Activated CD4-positive, alpha-beta memory T cell treated with anti-CD3 and anti-CD28 coated beads, Interleukin-2, amount 10 ng/mL, durations not matched to agents 7 days and 5 days (primary cell): ENCODE results near the gene NUP205. TPM values are rescaled to one million over a fixed set of nuclear protein-coding genes. Genes with fewer than 3 reads are reported as not detected.

Experiments
- CTCF ChIA-PET: fragments of 350-600 bp; sonication (Branson Sonifier 250); formaldehyde crosslinking; loops from one replicate; lab custom pipeline; 2021; ENCODE audit warnings: antibody characterized with exemption, inconsistent platforms; lab: Charles Lee
- POLR2A ChIA-PET: fragments of 350-600 bp; sonication (Branson Sonifier 250); formaldehyde crosslinking; loops from one replicate; lab custom pipeline; 2021; ENCODE audit warnings: antibody characterized with exemption; lab: Charles Lee
- DNase-seq: peaks from one replicate; pipeline ENCODE4 v3.0.0-alpha.2; 2020
- H3K27ac Mint-ChIP-seq: one replicate; pipeline ENCODE4 v1.8.0; 2021; ENCODE audit warnings: mild to moderate bottlenecking, mixed read lengths
- H3K27me3 Mint-ChIP-seq: one replicate; pipeline ENCODE4 v1.8.0; 2021; ENCODE audit warnings: mixed read lengths
- H3K36me3 Mint-ChIP-seq: one replicate; pipeline ENCODE4 v1.8.0; 2021; ENCODE audit warnings: low read depth, mixed read lengths
- H3K4me1 Mint-ChIP-seq: one replicate; pipeline ENCODE4 v1.8.0; 2021; ENCODE audit warnings: mixed read lengths
- H3K4me3 Mint-ChIP-seq: one replicate; pipeline ENCODE4 v1.8.0; 2021; ENCODE audit warnings: mild to moderate bottlenecking, mixed read lengths
- H3K9me3 Mint-ChIP-seq: one replicate; pipeline ENCODE4 v1.8.0; 2021; ENCODE audit warnings: mixed read lengths
- total RNA-seq, 2 experiments: library from RNA; stranded (reverse); gene quantifications; one replicate each; pipeline ENCODE4 v1.2.3, GENCODE V29; 2021

NUP205 gene, protein sequence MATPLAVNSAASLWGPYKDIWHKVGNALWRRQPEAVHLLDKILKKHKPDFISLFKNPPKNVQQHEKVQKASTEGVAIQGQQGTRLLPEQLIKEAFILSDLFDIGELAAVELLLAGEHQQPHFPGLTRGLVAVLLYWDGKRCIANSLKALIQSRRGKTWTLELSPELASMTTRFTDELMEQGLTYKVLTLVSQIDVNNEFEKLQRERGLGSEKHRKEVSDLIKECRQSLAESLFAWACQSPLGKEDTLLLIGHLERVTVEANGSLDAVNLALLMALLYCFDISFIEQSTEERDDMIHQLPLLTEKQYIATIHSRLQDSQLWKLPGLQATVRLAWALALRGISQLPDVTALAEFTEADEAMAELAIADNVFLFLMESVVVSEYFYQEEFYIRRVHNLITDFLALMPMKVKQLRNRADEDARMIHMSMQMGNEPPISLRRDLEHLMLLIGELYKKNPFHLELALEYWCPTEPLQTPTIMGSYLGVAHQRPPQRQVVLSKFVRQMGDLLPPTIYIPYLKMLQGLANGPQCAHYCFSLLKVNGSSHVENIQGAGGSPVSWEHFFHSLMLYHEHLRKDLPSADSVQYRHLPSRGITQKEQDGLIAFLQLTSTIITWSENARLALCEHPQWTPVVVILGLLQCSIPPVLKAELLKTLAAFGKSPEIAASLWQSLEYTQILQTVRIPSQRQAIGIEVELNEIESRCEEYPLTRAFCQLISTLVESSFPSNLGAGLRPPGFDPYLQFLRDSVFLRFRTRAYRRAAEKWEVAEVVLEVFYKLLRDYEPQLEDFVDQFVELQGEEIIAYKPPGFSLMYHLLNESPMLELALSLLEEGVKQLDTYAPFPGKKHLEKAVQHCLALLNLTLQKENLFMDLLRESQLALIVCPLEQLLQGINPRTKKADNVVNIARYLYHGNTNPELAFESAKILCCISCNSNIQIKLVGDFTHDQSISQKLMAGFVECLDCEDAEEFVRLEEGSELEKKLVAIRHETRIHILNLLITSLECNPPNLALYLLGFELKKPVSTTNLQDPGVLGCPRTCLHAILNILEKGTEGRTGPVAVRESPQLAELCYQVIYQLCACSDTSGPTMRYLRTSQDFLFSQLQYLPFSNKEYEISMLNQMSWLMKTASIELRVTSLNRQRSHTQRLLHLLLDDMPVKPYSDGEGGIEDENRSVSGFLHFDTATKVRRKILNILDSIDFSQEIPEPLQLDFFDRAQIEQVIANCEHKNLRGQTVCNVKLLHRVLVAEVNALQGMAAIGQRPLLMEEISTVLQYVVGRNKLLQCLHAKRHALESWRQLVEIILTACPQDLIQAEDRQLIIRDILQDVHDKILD (N-terminal part only)
- 10 to 100 TPM; 91.2 to 92.3 TPM for total RNA-seq

DNA sequence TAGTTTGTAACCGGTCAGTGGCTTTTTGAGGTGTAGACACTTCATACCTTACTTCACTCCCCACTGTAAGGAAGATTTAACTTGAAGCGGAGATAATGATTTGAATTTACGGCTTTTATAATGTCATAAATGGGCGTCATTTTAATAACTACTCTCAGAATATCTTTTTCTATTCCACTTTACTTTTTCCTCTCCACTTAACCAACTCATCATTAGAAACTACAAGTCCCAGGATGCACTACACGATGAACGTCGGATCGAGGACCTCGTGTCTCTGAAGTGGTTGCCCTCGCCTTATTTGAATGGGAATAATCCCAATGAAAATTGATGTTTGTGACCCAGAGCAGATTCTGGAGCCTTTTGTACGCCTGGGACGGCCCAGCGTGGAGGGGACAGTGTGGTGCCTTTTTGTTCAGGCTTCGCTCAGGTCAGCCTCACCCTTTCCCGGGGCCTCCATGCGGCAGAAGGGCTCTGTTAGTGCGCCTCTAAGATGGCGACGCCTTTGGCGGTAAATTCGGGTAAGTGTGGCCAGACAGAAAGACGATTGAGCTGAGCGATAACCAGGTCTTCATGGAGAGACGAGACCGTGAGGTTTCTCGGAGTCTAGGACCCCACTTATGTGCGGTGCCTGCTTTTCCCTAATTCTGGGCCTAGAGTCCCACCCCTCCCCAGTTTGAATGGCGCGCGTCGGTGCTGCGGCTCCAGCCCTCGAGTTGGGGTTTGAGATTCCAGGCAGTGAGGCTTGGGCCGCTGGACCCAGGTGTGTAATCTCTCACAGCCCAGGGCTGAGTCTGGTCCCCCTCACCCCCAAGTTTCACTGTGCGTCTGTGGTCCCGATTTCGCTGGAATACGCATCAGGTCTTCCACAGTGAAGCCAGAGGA, at the start of gene NUP205:
NUP205 (plus strand) TSS at position 463 of the 882 bp plus-strand sequence; CDS start at position 491, 28 bp downstream.
- peaks cover 7% of the 10 kb centered on the region for H3K27me3 Mint-ChIP-seq
- POLR2A ChIA-PET, result interaction anchor here (1.1 to 2.1 kb wide), 6 partner anchors 12 to 387 kb away, joined by 3 to 8 read pairs (median 4); partner anchors contain the start of genes CNOT4, CYREN and STMP1
- peaks cover 24% of the 10 kb centered on the region for H3K4me1 Mint-ChIP-seq
- CTCF ChIA-PET, result interaction anchor here (0.6 to 2.0 kb wide), 4 partner anchors 12 to 106 kb away, joined by 3 to 6 read pairs (median 4); no protein-coding TSS in a partner anchor
- H3K4me3 Mint-ChIP-seq, result peak within 1 kb of the TSS; percentile 8
- H3K27ac Mint-ChIP-seq, result no peak within 1 kb of the TSS
- H3K36me3 Mint-ChIP-seq, result peaks cover 13% of the 10 kb centered on the region
- no peaks in the 10 kb centered on the region for H3K9me3 Mint-ChIP-seq
- peak; percentile 79 for DNase-seq

DNA sequence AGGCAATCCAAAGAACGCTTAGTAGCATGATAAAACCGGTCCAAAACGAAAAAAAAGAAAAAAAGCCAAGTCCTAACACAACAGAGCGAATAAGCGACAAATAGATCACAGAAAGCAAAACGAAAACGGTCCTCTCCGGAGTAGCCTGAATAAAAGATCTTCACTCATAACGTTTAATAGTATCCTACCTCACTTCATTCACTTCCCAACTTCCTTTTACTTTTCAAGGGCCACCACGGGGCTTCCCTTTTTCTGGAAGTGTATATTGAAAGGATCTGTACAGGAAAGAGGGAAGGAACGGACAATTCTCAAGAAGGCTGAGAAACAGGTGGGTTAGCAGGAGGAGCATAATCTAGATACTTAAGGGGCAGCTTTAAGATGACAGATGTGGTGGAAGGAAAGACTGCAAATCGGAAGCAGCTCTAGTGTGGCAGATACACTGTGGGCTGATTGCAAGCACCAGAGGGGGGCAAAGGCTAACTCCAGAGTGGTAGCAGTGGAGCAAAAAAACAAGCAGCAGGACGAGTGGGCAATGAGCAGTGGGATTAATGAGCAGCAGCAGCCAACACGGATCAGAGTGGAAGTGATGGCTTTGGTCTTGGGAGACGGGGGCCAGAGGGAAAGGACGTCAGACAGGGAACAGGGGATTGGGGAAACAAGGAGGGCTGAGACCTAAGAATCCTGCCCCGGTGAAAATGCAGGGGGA, 48.7 kb upstream of the NUP205 start:
- ChIA-PET CTCF (interaction anchor here (0.8 kb wide), 1 partner anchor 162 kb away, joined by 3 read pairs; no protein-coding TSS in a partner anchor), POLR2A (interaction anchor here (0.7 to 1.8 kb wide), 3 partner anchors 49 to 863 kb away, joined by 3 to 8 read pairs (median 6); partner anchors contain the start of genes BPGM, NUP205 and STMP1)
- H3K4me3 Mint-ChIP-seq, result no peak overlapping the region
- peaks cover 2% of the 10 kb centered on the region for H3K36me3 Mint-ChIP-seq
- no peak overlapping the region for H3K27ac Mint-ChIP-seq
- DNase-seq, result peak; percentile 44
- no peaks in the 10 kb centered on the region for H3K27me3 Mint-ChIP-seq
- peaks cover 15% of the 10 kb centered on the region for H3K4me1 Mint-ChIP-seq
- H3K9me3 Mint-ChIP-seq, result no peaks in the 10 kb centered on the region

DNA sequence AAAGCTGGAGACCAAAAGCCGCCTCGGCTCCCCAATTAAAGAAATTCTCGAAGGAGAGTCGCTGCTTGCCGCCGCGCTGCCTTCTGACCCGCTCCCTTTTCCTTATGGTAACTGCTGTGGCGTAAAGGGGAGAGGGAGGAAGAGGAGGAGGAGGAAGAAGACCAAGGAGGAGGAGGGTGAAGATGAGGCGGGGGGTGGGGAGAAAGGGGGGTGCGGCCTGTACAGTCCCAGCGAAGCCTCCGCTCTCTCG, 48.2 kb upstream of the NUP205 start:
- Mint-ChIP-seq H3K4me3 (no peak overlapping the region), H3K9me3 (no peaks in the 10 kb centered on the region), H3K27me3 (no peaks in the 10 kb centered on the region), H3K4me1 (peaks cover 15% of the 10 kb centered on the region), H3K36me3 (peaks cover 2% of the 10 kb centered on the region), H3K27ac (no peak overlapping the region)
- ChIA-PET CTCF (interaction anchor here (0.8 kb wide), 1 partner anchor 161 kb away, joined by 3 read pairs; no protein-coding TSS in a partner anchor), POLR2A (interaction anchor here (0.7 to 1.8 kb wide), 3 partner anchors 48 to 863 kb away, joined by 3 to 8 read pairs (median 6); partner anchors contain the start of genes BPGM, NUP205 and STMP1)
- DNase-seq, result no peak

DNA sequence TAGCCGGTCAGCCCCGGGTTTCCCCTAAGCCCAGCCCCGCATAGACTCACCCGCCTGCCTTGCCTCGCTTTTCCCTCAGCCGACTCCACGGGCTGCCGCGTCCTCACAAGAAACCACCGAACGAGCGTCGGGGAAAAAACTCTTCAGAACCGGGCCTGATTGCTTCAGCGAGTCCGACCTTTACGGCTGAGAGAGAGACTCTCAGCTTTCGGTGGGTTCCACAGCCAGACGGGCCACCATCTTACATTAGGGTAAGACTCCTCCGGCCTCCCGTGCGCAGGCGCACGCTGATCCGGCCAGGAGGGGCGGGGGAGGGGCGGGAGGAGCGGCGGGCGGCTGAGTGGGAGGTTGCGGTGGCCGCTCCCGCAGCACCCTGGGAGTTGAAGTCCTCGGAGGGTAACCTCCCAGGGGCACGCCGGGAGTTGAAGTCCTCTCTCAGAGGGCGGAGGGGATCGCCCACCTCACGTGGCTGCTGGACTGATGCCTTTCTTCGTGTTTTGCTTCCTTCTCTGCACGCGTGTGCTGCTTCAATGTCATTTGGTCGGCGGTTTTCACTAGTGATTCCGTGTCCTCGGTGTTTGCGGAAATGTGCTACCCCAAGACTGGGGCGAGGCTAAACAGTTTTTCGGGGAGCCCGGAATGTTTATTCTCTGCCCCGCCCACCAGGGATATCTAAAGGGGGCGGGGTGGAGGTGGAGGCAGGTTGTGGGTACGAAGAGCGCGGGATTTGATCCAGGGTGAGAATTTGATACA, 47.7 kb upstream of the NUP205 start, which contains the start of gene CNOT4:
CNOT4 (minus strand) TSS at position 264 of the 753 bp plus-strand sequence. CDS start 71,771 bp downstream, outside the sequence.
- Mint-ChIP-seq H3K27ac (no peak within 1 kb of the TSS), H3K9me3 (no peaks in the 10 kb centered on the region), H3K4me1 (peaks cover 15% of the 10 kb centered on the region), H3K4me3 (no peak within 1 kb of the TSS), H3K27me3 (no peaks in the 10 kb centered on the region), H3K36me3 (peaks cover 2% of the 10 kb centered on the region)
- DNase-seq, result peak; percentile 98
- CTCF ChIA-PET, result interaction anchor here (1.0 to 1.3 kb wide), 3 partner anchors 95 to 229 kb away, joined by 4 to 7 read pairs (median 5); no protein-coding TSS in a partner anchor
- POLR2A ChIA-PET, result interaction anchor here (1.4 to 1.8 kb wide), 3 partner anchors 48 to 153 kb away, joined by 5 to 8 read pairs (median 6); partner anchors contain the start of genes NUP205 and STMP1

DNA sequence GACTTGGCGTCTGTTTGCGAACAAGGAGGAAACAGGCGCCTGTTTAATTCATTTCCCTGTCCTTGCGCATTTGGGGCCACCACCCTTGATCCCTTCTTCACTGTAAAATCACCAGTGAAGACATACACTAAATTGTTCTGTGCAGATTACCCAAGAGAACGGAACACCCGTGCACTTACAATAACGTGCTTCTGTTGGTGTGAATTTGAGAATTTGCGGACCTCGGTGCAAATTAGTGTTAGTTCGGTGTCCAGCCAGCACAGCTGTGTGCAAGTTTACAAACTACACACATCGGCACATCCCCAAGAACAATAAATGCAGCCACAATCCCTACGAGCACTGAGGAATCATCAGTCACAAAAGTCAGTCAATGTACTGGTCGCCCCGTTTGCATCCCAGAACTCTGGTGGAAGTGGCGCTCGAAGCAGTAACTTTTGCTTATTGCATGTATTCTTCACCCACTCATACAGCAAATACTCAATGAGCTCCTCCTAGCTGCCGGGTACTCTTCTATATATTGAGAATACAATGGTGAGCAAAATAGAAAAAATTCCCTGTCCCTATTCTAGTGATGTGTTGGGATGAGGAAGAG, 47.0 kb upstream of the NUP205 start:
- DNase-seq, result no peak
- ChIA-PET POLR2A (interaction anchor here (1.4 kb wide), 1 partner anchor 47 kb away, joined by 5 read pairs; the partner anchor contains the start of gene NUP205), CTCF (interaction anchor here (0.9 to 1.3 kb wide), 4 partner anchors 60 to 230 kb away, joined by 4 to 7 read pairs (median 4); no protein-coding TSS in a partner anchor)

DNA sequence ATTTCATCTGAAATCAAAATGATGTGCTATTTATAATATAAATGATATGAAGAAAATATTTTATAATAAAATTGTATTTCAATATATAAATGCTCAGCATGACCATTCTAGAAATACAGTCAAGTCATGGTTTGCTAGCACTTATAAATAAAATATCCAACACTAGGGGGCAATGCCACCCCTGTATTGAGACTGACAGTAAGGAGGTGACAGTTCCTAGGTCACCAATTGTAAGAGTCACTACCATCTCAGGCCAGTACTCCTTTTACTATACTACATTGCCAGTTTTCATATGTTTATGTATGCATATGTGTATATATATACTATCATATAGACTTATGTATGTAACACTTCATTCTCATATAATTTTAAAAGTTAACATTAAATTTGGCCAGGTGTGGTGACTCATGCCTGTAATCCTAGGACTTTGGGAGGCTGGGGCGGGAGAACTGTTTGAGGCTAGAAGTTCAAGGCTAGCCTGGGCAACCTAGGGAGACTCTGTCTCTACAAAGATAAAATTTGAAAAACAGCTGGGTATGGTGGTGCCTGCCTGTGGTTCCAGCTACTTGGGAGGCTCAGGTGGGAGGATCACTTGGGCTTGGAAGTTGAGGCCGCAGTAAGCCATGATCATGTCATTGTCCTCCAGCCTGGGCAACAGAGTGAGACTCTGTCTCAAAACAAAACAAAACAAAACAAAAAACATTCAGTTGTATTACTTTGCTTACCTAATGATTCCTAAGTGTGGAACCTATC, 45.4 kb upstream of the NUP205 start:
- no peaks in the 10 kb centered on the region for H3K27me3 Mint-ChIP-seq
- no peak overlapping the region for H3K27ac Mint-ChIP-seq
- no peaks in the 10 kb centered on the region for H3K9me3 Mint-ChIP-seq
- peaks cover 9% of the 10 kb centered on the region for H3K4me1 Mint-ChIP-seq
- no peak overlapping the region for H3K4me3 Mint-ChIP-seq
- DNase-seq, result peak; percentile 22
- ChIA-PET CTCF (no interaction called here), POLR2A (no interaction called here)
- peaks cover 2% of the 10 kb centered on the region for H3K36me3 Mint-ChIP-seq

More for the DNA sequence above, 47.0 kb upstream of the NUP205 start:
- no peaks in the 10 kb centered on the region for H3K27me3 Mint-ChIP-seq
- H3K9me3 Mint-ChIP-seq, result no peaks in the 10 kb centered on the region
- H3K36me3 Mint-ChIP-seq, result peaks cover 2% of the 10 kb centered on the region
- no peak overlapping the region for H3K27ac Mint-ChIP-seq
- peaks cover 15% of the 10 kb centered on the region for H3K4me1 Mint-ChIP-seq
- no peak overlapping the region for H3K4me3 Mint-ChIP-seq

DNA sequence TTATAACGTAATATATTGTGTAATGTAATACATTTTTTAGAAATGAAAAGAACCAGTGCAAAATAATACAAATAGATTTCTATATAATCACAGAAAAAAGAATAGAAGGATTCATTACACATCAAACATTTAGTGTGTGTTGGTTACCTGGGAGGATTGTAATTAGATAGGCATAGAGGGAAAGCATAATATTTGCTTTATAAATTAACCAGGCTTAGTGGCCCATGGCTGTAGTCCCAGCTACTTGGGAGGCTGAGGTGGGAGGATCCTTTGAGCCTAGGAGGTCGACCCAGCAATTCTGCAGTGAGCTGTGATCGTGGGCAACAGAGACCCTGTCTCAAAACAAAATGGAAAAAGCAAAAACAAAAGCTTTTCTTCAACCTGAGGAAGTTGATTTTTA, 42.9 kb upstream of the NUP205 start:
- no peak overlapping the region for H3K4me3 Mint-ChIP-seq
- no peak for DNase-seq
- no peaks in the 10 kb centered on the region for H3K9me3 Mint-ChIP-seq
- CTCF ChIA-PET, result interaction anchor here (0.7 kb wide), 1 partner anchor 84 kb away, joined by 3 read pairs; no protein-coding TSS in a partner anchor
- no peaks in the 10 kb centered on the region for H3K36me3 Mint-ChIP-seq
- no peaks in the 10 kb centered on the region for H3K27me3 Mint-ChIP-seq
- POLR2A ChIA-PET, result no interaction called here
- H3K27ac Mint-ChIP-seq, result no peak overlapping the region
- H3K4me1 Mint-ChIP-seq, result no peaks in the 10 kb centered on the region

DNA sequence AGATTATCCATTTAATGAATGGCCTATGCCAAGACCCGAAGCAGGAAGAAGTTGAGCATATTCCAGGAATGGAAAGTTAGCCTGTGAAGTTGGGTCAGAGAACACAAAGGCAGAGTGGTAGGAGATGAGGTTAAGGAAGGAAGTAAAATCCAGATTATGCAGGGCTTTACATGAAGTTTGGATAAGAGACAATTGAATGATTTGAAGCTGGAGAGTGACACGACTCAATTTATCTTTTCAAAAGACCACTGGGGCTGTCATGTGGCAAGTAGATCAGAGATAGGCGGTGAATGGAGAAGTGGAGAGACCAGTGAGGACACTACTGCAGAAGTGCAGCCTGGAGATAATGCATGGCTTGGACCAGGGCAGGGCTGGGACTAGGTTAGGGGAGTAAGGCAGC, 40.7 kb upstream of the NUP205 start:
- H3K27me3 Mint-ChIP-seq, result no peaks in the 10 kb centered on the region
- no peak overlapping the region for H3K27ac Mint-ChIP-seq
- ChIA-PET POLR2A (no interaction called here), CTCF (no interaction called here)
- H3K4me1 Mint-ChIP-seq, result no peaks in the 10 kb centered on the region
- no peaks in the 10 kb centered on the region for H3K9me3 Mint-ChIP-seq
- no peak for DNase-seq
- H3K4me3 Mint-ChIP-seq, result no peak overlapping the region
- H3K36me3 Mint-ChIP-seq, result no peaks in the 10 kb centered on the region

DNA sequence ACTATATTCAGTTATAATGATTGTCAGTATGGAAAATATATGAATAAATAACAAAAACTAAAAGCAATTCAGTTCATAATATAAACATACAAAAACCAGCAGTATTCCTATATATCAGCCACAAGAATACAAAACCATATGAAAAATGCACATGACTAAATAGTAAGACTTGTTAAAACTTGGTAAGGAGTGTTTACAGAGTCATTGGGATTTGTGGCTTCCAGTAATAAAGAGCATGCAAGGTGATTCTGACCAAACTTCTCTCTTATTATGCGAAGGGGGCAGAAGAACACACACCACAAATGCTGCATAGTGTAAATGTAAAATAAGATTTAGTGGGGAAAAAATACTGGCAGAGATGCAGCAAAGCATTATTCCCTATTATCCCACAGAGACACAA, 39.0 kb upstream of the NUP205 start:
- no peak for DNase-seq
- CTCF ChIA-PET, result interaction anchor here (1.1 kb wide), 1 partner anchor 33 kb away, joined by 3 read pairs; no protein-coding TSS in a partner anchor
- no peak overlapping the region for H3K27ac Mint-ChIP-seq
- no peaks in the 10 kb centered on the region for H3K27me3 Mint-ChIP-seq
- no peak overlapping the region for H3K4me3 Mint-ChIP-seq
- H3K9me3 Mint-ChIP-seq, result no peaks in the 10 kb centered on the region
- no peaks in the 10 kb centered on the region for H3K4me1 Mint-ChIP-seq
- H3K36me3 Mint-ChIP-seq, result no peaks in the 10 kb centered on the region
- POLR2A ChIA-PET, result no interaction called here
